ENCODE results near the gene GDPD2.

DNA sequence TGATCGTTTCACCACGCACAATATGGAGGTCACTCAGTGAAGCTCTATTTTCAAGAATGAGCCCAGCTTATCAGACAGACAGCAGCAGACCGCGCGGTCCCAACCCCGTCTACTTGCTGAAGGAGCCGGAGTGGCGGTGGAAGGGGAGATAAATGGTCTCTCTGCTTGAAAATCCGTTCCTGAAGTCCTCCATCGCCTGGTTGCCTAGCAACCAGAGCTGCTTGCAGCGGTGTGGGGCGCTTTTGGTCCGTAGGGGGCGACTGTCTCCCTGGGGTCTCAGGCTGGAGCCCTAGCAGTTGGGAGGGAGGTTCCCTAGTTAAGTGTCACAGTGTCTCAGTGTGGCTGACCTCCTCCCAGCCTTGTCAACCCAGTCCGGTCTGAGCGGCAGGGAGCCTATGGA lies 13.2 kb downstream of the GDPD2 start:
- TF ChIP-seq, protein P1, sequence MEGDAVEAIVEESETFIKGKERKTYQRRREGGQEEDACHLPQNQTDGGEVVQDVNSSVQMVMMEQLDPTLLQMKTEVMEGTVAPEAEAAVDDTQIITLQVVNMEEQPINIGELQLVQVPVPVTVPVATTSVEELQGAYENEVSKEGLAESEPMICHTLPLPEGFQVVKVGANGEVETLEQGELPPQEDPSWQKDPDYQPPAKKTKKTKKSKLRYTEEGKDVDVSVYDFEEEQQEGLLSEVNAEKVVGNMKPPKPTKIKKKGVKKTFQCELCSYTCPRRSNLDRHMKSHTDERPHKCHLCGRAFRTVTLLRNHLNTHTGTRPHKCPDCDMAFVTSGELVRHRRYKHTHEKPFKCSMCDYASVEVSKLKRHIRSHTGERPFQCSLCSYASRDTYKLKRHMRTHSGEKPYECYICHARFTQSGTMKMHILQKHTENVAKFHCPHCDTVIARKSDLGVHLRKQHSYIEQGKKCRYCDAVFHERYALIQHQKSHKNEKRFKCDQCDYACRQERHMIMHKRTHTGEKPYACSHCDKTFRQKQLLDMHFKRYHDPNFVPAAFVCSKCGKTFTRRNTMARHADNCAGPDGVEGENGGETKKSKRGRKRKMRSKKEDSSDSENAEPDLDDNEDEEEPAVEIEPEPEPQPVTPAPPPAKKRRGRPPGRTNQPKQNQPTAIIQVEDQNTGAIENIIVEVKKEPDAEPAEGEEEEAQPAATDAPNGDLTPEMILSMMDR (conservative IDR thresholded peaks at IDR 0.05), result no peak
- TF ChIP-seq EZH2 (IDR thresholded peaks at IDR 0.05; ENCODE audit: low read depth), result no peak

Measured in PC-9 (cell line).